Measurements from ENCODE around the gene MYH11.
"Not testable (repeated sequence)": the region's sequence is repeated elsewhere in the genome, so short reads cannot be mapped to it uniquely, and the experiment has no call there.

The MYH11 gene

GRCh38 chr16:15811481-15812400 is 45.1 kb downstream of the MYH11 start:
- DNase-seq (ENCODE audit: low read depth in 3 of 3, low spot score in 1 of 3): no peak

GRCh38 chr16:15810949-15811348 is 45.9 kb downstream of the MYH11 start:
- no peak for DNase-seq (ENCODE audit: low read depth in 3 of 3, low spot score in 1 of 3)

- no peak for DNase-seq (ENCODE audit: low read depth in 3 of 3, low spot score in 1 of 3)
Measured at GRCh38 chr16:15810411-15810810, 46.4 kb downstream of the MYH11 start.

- not testable (repeated sequence) for DNase-seq (ENCODE audit: low read depth in 3 of 3, low spot score in 1 of 3)
Measured at GRCh38 chr16:15809297-15809696, 47.5 kb downstream of the MYH11 start.

GRCh38 chr16:15808071-15808470 is 48.8 kb downstream of the MYH11 start:
- DNase-seq (ENCODE audit: low read depth in 3 of 3, low spot score in 1 of 3): no peak

GRCh38 chr16:15807603-15808009 is 49.2 kb downstream of the MYH11 start:
- no peak for DNase-seq (ENCODE audit: low read depth in 3 of 3, low spot score in 1 of 3)

- DNase-seq (ENCODE audit: low read depth in 3 of 3, low spot score in 1 of 3): no peak
Measured at GRCh38 chr16:15803618-15804017, 53.2 kb downstream of the MYH11 start.

- no peak for DNase-seq (ENCODE audit: low read depth in 3 of 3, low spot score in 1 of 3)
Measured at GRCh38 chr16:15799851-15800495, 56.9 kb downstream of the MYH11 start.

- no peak for DNase-seq (ENCODE audit: low read depth in 3 of 3, low spot score in 1 of 3)
Measured at GRCh38 chr16:15798671-15799070, 58.2 kb downstream of the MYH11 start.

- DNase-seq (ENCODE audit: low read depth in 3 of 3, low spot score in 1 of 3): no peak
Measured at GRCh38 chr16:15796885-15797284, 59.9 kb downstream of the MYH11 start.

GRCh38 chr16:15795615-15796014 is 61.2 kb downstream of the MYH11 start:
- DNase-seq (ENCODE audit: low read depth in 3 of 3, low spot score in 1 of 3): no peak

GRCh38 chr16:15792563-15792971 is 64.3 kb downstream of the MYH11 start:
- DNase-seq (ENCODE audit: low read depth in 3 of 3, low spot score in 1 of 3): no peak

GRCh38 chr16:15790458-15790857 is 66.4 kb downstream of the MYH11 start:
- no peak for DNase-seq (ENCODE audit: low read depth in 3 of 3, low spot score in 1 of 3)

- DNase-seq (ENCODE audit: low read depth in 3 of 3, low spot score in 1 of 3): not testable (repeated sequence)
Measured at GRCh38 chr16:15789816-15790215, 67.0 kb downstream of the MYH11 start.

GRCh38 chr16:15788846-15789239 is 68.0 kb downstream of the MYH11 start:
- DNase-seq (ENCODE audit: low read depth in 3 of 3, low spot score in 1 of 3): no peak

- no peak for DNase-seq (ENCODE audit: low read depth in 3 of 3, low spot score in 1 of 3)
Measured at GRCh38 chr16:15786501-15786900, 70.3 kb downstream of the MYH11 start.

GRCh38 chr16:15785386-15786059 is 71.3 kb downstream of the MYH11 start:
- DNase-seq (ENCODE audit: low read depth in 3 of 3, low spot score in 1 of 3): no peak

GRCh38 chr16:15783985-15784384 is 72.8 kb downstream of the MYH11 start:
- no peak for DNase-seq (ENCODE audit: low read depth in 3 of 3, low spot score in 1 of 3)

GRCh38 chr16:15782573-15783365 is 74.1 kb downstream of the MYH11 start:
- DNase-seq (ENCODE audit: low read depth in 3 of 3, low spot score in 1 of 3): no peak

GRCh38 chr16:15781650-15782049 is 75.2 kb downstream of the MYH11 start:
- DNase-seq (ENCODE audit: low read depth in 3 of 3, low spot score in 1 of 3): no peak

- no peak for DNase-seq (ENCODE audit: low read depth in 3 of 3, low spot score in 1 of 3)
Measured at GRCh38 chr16:15780805-15781204, 76.0 kb downstream of the MYH11 start.

Measured in stimulated activated CD4-positive, alpha-beta T cell treated with anti-CD3 and anti-CD28 coated beads, TNF-alpha, amount 100 ng/mL, for 1 hour (primary cell).